ENCODE results near the gene PABPN1L.

Gene PABPN1L

GRCh38 chr16:88906535-88907105, 40.2 kb upstream of the PABPN1L start:
- DNase-seq (ENCODE audit: low read depth), result no peak
- TF ChIP-seq CTCF (IDR thresholded peaks at IDR 0.05; ENCODE audit: low read depth, low read length, missing control alignments), result no peak
- no peak overlapping the region for H3K4me3 ChIP-seq (ENCODE audit: low read depth, low read length)

- DNase-seq (ENCODE audit: low read depth), result no peak
- no peak for TF ChIP-seq CTCF (IDR thresholded peaks at IDR 0.05; ENCODE audit: low read depth, low read length, missing control alignments)
- no peak overlapping the region for H3K4me3 ChIP-seq (ENCODE audit: low read depth, low read length)
Measured at GRCh38 chr16:88906020-88906419, 39.6 kb upstream of the PABPN1L start.

- H3K4me3 ChIP-seq (ENCODE audit: low read depth, low read length), result no peak overlapping the region
- DNase-seq (ENCODE audit: low read depth), result no peak
- TF ChIP-seq CTCF (IDR thresholded peaks at IDR 0.05; ENCODE audit: low read depth, low read length, missing control alignments), result no peak
Measured at GRCh38 chr16:88905563-88905962, 39.1 kb upstream of the PABPN1L start.

- DNase-seq (ENCODE audit: low read depth), result no peak
- no peak overlapping the region for H3K4me3 ChIP-seq (ENCODE audit: low read depth, low read length)
- TF ChIP-seq CTCF (IDR thresholded peaks at IDR 0.05; ENCODE audit: low read depth, low read length, missing control alignments), result no peak
Measured at GRCh38 chr16:88904676-88905365, 38.4 kb upstream of the PABPN1L start.

GRCh38 chr16:88903267-88903666, 36.8 kb upstream of the PABPN1L start:
- DNase-seq (ENCODE audit: low read depth), result no peak
- no peak overlapping the region for H3K4me3 ChIP-seq (ENCODE audit: low read depth, low read length)
- no peak for TF ChIP-seq CTCF (IDR thresholded peaks at IDR 0.05; ENCODE audit: low read depth, low read length, missing control alignments)

- no peak for TF ChIP-seq CTCF (IDR thresholded peaks at IDR 0.05; ENCODE audit: low read depth, low read length, missing control alignments)
- no peak overlapping the region for H3K4me3 ChIP-seq (ENCODE audit: low read depth, low read length)
- DNase-seq (ENCODE audit: low read depth), result no peak
Measured at GRCh38 chr16:88902744-88903143, 36.3 kb upstream of the PABPN1L start.

Measured in GM12864 (cell line).